Left lobe of liver (tissue), 2 donors: ENCODE measurements around the gene TCEA3. TPM values are rescaled to one million over a fixed set of nuclear protein-coding genes. Genes with fewer than 3 reads are reported as not detected.
A peak's percentile ranks its signal among the peaks of the same experiment; 100 is the strongest.
"Not testable (repeated sequence)": the region's sequence is repeated elsewhere in the genome, so short reads cannot be mapped to it uniquely, and the experiment has no call there.

ENCODE experiments used
- ATAC-seq: fragments of 200-7000 bp; cut with Tn5 transposase; one replicate; pipeline ENCODE4 v1.9.1; 2020; ENCODE audit warnings: mild to moderate bottlenecking, moderate library complexity
- DNase-seq: peaks from one replicate; pipeline ENCODE4 v3.0.0-alpha.2; 2020; ENCODE audit warnings: low spot score
- total RNA-seq: library from RNA; stranded (reverse); gene quantifications from one replicate; pipeline ENCODE4 v1.2.1, GENCODE V29; 2021
- donor health status: DM: no; HTN: no; CAD: no; lungs with moderate emphysema.
- donor health status: DM: no; HTN: yes; CAD: no.

TCEA3 gene
- total RNA-seq, 1 donor from 2014 or later = 70.9 TPM

DNA sequence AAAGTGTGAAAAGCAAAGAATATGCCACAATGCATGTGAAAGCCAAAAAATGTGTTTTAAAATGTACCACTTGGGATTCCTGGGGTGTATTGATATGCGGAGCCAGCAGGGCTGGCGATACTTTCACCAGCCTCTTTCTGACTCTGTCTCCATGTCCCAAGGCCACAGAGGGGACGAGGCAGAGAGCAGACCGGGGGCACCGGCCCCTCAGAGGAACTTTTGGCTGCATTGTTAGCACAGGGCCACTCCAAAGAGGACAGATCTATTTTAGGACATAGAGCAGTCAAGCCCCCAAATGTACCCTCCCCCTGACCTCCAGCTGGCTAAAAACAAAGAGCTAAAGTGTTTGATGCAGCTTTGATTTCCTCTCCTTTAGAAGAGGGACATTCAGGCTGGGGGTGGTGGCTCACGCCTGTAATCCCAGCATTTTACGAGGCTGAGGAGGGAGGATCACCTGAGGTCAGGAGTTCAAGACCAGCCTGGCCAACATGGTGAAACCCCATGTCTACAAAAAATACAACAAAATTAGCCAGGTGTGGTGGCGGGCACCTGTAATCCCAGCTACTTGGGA lies 29.3 kb downstream of the TCEA3 start:
- ATAC-seq = no peak
- DNase-seq = no peak

DNA sequence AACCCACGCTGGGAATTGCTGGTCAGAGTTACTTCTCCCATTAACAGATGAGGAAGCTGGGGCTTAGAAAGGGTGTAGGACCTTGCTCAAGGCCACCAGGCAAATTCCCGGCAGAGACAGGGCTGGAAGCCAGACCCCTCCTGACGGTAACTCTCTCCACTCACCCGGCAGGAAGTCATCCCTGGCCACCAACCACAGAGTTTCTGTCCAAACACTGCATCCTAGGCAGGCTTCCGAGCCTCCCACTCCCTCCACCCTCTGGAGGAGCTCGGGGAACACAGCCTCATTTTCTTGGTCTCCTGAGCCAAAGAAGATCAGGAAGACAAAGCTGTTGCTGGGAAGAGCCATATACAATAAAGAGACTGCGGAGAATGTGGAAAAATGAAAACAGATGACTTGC lies 29.9 kb downstream of the TCEA3 start:
- peak; percentile 59 for DNase-seq
- peak; percentile 63 for ATAC-seq

DNA sequence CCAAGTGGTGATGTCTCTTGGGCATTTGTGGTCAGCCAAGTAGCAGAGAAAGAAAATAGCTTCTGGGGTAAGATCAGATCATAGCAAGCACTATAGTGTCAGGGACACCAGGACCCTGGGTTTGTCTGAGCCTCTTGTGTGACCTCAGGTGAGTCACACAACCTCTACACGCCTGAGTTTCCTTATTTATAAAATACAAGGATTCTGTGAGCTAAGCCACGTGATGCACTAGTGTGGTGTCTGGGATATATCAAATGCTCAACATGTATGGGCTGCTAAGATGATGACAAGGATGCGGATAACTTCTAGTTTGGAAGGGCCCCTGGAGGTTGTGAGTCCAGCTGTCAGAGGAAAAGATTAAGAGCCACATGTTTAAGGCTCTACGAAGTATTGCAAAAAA lies 30.4 kb downstream of the TCEA3 start:
- DNase-seq (no peak), ATAC-seq (no peak)

DNA sequence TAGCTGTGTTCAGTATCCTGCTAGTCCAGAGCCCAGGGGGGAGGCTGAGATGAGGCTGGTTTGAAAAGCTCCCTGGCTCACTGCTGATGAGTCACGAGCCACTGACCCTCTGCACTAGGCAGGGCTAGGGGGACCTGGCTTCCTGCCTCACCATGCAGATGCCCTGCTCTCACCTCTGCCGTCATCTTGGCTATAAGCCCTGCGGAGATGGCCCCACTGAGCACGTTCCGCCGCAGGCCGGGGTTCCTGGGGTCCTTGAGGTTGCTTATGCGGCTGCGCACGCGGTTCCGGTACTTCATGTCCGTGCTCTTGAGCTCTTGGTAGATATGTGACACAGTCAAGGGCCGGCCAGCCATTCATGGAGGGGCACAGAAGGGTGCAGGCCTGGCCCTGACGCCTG lies 30.8 kb downstream of the TCEA3 start:
- DNase-seq (no peak), ATAC-seq (peak; percentile 12)

DNA sequence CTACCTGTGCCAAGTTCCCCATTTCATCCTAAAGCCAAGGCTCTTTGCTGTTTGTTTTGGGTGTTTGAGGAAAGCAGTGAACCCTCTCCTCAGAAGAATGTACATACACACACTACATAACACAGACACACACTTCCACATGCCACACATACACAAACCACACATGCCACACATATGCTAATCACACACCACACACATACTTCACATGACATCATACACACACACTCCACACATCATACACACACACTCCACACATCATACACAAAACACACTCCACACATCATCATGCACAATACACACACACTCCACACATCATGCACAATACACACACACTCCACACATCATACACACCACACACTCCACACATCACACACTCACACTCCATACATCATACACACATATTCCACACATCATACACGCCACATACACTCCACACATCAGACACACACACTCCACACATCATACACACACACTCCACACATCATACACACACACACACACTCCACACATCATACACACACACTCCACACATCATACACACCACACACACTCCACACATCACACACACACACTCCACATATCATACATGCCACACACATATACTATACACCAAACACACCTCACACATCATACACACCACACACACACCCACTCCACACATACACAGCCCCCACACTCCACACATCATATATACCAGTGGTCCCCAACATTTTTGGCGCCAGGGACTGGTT lies 32.3 kb downstream of the TCEA3 start:
- DNase-seq = no peak
- ATAC-seq = peak; percentile 6

DNA sequence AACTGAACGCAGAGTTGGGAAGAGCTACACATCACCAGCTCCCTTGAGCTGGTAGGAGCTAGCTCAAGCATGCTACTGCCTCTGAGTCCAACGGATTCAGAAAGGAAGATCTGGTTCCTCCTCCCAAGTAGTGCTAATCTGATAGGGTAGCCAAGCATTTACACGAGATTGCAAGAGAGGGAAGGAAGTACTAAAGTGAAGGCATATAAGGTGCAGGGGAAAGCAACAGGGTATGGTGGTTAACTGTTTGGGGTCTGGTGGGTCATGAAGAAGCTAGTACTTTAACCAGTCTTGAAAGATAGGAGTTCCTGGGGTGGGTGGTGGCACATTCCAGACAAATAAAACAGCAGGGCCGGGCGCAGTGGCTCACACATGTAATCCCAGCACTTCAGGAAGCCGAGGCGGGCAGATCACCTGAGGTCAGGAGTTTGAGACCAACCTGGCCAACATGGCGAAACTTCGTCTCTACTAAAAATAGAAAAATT lies 34.7 kb downstream of the TCEA3 start:
- ATAC-seq (no peak), DNase-seq (no peak)

DNA sequence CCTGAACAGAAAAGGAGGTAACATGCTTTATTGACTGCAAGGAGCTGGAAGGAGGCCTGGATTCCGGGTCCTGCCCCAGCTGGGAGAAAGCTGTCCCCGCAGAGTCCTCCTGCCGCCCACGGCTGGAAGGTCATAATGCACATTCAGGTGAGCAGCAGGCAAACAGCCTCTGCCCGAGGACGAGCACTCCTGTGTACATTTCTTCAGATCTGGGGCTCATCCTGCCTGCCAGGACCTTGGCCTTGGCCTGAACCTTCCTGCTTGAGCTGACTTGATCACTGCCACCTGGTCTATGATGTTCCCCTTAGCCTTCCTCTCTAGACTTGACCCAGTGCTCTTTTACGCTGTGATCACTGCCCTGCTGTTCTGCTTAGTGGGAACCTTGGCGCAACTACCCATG lies 37.1 kb downstream of the TCEA3 start:
- DNase-seq = no peak
- no peak for ATAC-seq

DNA sequence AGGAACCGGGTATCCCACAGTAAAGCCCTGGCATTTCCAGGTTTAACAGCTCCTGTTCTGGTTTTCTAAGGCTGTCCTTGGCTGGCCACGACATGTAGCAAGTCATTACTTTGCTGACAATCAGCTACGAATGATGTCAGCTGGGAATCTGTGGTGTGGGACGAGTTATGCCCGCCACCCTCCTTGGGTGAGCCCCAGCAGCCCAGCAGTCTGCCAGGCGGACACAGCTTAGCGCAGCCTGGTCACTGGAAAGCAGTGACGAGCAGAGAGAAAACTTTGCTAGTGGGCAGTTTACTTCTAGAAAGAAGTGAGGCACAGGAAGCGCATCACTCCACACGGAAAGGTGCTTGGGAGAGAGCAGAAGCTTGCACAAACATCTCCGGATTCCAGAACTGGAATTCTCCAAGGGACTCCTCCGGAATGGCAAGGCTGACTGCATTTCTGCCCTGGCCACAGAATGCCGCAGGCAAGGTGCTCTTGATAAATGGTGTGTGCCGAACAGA lies 39.4 kb downstream of the TCEA3 start:
- ATAC-seq (no peak), DNase-seq (no peak)

DNA sequence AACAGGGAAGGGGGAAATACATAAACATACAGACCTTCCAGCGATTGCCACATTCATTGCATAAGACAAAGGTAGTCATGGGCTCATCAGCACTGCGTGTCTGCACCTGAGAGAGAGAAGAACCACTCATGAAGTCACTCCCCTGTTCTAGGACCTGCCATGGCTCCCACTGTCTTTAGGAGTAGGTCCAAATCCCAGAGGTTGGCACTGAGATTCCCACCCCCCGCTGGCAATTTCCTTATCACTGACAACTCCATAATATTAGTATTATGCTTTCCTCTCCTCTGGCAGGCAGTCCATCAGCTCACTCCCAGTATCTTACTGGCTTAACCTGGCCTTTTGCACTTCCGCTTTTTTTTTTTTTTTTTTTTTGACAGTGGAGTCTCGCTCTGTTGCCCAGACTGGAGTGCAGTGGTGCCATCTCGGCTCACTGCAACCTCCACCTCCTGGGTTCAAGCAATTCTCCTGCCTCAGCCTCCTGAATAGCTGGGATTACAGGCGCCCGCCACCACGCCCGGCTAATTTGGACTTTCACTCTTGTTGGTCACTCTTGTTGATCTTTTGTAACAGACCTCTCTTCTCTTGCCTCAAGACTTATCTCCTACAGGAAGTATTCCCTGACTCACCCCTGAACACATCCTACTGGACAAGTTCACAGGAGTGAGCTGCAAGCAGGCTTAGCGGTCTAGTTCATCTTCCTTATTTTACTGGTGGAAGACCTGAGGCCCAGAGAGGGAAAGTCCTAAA lies 40.1 kb downstream of the TCEA3 start:
- DNase-seq (no peak), ATAC-seq (peak; percentile 7)

DNA sequence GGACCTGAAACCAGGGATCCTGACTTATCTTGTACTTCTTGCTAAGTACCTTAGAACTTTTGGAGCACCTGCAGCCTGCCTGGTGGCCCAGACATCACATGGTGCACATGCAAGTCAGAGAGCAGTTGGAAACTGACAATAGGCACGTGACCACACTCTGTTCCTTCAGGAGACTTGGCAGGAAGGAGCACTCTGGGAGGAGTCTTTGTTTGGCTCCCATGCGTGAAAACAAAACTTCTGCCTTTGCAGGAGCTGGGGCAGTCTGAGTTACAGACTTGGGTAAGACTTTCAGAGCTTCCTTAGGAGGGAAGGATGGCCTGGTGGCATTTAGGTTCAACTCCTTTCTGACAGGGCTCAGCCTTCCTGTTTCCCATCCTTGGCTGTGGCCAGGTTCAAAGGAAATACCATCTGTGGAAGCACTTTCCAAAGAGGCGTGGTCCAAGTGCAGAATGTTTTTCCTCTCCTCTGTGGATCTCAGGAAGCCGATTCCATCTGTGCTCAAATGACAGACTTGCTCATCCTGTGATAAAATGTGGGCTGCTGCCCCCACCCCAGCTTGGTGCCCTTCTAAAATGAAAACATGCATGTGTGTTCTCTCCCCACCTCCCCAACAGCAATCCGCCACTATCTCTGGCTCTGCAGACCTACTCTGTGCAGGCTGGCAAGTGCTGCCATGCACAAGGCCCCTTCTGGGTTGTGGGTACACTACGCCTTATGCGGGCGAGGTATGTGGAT lies 40.8 kb downstream of the TCEA3 start:
- DNase-seq = no peak
- ATAC-seq = peak; percentile 11

DNA sequence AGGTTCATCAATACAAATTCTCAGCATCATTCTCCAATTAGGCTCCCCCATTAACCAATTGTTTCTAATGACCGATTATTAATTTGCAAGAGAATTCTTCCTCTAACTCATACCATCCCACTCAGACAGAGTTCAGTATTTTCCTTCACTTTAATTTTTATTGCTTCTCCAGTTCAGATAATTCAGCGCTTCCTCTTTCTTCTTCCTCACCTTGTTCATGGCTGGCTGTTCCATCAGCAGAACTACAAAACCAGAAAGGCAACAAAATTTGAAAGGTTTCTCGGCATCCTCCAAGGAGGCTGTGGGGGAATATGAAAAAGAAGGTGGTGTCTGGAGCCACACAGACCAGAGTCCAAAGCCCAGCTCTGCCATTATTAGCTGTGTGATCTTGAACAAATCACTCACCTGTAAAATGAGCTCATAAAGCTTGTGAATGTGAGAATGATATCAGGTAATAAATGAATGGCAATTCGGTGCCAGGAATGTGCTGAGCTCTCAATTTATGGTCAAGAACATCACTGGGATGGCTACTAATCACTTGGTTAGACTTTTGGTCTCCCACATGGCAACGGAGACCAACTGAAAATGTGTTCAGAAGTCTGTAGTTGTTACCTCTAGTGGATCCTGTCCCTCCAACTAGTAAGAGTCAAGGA lies 43.2 kb downstream of the TCEA3 start:
- ATAC-seq (no peak), DNase-seq (no peak)

DNA sequence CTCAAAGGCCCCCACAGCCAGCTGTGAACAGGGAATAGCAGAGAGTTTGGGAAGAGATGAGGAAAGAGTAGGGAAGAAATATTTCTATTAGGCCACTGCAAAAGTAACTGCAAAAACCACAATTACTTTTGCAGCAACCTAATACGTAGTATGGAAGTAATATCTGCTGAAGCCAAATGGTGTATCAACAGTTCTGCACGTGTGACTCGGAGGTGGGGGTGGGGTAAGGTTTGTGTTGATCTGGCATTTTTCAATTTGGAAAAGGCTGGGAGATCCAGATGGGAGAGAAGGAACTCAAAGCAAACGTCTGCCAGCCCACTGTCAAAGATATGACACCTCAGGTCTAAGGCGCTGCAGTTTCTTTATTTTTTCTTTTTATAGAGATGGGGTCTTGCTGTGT lies 43.8 kb downstream of the TCEA3 start:
- no peak for ATAC-seq
- no peak for DNase-seq

DNA sequence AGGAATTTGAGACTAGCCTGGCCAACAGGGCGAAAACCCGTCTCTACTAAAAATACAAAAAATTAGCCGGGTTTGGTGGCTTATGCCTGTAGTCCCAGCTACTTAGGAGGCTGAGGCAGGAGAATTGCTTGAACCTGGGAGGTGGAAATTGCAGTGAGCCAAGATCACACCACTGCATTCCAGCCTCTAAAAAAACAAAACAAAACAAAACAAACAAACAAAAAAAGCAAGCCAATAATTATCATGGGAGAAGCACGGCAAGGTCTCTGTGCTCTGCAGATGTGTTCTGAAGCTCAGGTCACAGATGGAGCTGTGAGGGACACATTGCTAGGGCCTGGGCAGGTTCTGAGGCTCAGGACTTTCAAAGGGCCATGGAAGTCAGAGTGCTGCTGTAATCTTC lies 44.3 kb downstream of the TCEA3 start:
- not testable (repeated sequence) for ATAC-seq

DNA sequence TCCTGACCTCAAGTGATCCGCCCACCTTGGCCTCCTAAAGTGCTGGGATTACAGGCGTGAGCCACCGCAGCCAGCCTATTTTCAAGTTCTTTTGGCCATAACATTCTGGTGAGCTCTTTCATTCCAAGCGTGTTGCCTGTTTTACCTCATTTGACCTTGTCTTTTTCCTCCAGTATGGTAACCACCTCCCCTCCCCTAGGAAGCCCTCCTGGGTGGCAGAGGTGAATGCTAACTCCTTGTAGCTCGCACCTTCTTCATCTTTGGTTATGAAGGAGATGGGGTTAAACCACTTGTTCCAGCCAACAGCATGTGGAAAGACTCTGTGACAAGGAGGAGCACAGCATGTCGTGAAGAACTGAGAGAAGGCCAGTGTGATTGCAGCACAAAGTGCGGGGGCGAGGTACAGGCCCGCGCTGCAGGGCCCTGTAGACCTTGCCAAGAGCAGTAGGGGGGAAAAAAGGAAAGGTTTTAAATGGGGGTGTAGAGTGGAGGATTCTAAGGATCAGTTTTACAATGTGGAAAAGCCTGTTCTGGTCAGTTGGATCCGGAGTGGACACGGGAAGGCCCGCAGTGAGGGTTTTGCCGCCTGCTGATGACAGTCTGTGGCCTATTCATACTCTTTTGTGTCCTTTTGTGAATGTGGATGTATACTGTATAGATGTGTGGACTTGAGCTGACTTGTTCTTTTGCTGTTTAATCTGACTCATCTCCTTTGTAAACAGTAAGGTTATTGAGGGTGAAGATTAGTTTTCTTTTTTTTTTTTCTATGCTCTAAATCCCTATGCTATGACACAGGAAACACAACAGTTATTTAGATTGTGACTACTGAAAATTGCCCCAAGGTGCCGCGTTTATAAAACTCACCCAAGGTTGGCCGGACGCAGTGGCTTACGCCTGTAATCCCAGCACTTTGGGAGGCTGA lies 47.4 kb downstream of the TCEA3 start:
- no peak for DNase-seq
- peak; percentile 39 for ATAC-seq

More for the DNA sequence above, 44.3 kb downstream of the TCEA3 start:
- not testable (repeated sequence) for DNase-seq

DNA sequence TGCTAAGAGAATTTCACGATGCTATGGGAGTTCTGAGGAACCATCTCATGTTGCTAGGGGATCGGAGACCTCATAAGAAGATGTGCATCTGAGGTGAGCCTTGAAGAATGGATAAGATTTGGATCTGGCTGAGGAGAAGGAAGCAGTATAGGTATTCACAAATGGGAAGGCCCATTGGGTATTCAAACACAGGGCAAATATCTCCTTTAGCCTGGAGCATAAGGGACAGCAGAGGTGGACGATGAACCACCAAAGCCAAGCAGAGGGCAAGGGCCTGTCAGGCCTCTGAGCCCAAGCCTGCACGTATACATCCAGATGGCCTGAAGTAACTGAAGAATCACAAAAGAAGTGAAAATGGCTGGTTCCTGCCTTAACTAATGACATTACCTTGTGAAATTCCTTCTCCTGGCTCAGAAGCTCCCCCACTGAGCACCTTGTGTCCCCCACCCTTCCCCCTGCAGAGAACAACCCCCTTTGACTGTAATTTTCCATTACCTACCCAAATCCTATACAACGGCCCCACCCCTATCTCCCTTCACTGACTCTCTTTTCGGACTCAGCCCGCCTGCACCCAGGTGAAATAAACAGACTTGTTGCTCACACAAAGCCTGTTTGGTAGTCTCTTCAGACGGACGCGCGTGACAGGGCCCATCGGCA lies 50.3 kb downstream of the TCEA3 start:
- DNase-seq, ATAC-seq: not testable (repeated sequence)

DNA sequence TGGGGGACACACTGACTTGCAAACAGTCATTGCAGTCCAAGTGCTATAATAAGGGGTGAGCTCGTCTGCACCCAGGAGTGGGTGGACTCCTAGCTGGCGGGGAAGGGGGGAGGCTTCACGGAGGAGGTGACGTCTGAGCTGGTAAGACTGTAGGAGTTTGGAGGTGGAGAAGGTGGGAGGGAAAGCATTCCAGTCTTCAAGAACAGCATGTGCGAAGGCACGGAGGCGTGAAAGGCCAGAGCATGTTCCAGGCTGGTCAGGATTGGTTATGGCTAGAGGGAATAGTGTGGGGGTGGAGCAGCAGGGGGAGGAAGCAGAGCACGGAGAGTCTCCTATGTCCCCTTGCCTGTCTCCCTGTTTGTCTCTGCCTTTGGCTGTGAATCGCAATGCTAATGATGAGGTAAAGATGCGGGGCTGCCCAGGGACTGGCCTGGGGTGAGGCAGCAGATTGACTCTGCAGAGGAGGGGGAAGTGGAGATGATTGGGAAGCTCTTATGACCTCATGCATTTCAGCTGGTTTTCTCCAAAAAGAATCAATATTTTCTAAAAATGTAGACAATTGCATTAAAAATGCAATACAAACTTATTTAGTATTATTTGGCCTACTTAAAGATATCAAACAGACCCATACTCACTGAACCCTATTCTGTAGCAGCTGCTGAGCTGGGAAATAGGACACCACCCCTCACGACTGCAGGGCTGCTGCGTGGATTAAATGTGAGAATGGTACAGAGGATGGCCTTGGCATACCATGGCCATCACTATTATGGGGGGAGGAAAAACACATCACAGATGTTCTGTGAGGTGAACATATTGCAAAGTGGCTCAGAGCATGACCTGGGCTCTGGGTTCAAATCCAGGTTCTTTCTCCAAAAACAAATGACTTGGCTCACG lies 52.3 kb downstream of the TCEA3 start:
- no peak for ATAC-seq
- DNase-seq = no peak

DNA sequence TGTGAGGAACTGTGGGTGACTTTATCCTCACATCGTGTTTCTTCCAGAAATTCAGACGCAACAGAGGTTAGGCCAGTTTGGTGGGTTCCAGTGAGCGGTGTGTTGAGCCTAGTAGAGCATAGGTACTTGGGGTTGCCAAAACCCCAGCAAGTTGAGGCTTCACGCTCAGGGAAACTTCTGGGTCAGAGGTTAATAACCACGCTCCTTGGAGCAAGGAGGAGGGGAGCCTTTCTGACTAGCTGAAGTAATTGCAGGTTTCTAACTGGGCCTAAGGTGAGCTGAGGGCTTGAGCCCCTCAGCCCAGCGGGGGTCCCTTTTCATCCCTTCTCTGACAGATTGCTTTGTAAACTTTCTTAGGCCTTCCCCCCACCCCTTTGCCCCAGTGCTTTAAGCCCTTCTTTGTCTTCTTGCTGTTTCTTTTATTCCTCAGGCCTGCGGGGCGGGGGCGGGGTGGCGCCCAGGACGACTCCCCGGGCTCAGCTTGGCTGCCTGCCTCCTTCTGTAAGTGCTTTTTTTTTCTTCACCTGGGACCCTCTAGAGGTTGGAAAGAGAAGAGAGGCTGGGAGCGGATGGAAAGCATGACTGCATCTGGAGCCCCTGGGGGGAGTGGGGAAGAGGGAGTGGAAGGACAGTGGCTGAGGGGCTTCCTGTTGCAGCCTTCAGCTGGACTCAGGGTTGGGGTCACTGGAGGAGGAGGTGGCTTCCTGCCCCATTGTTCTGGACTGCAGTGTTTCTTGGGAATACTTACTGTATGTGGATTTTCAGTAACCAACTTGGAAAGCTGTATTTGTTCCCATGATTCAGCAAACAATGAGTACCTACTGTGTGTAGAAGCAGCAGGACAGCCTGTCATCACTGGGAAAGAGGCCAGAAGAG lies 53.6 kb downstream of the TCEA3 start:
- no peak for DNase-seq
- no peak for ATAC-seq
